HepG2 (cell line): ENCODE measurements around the gene VRK2. TPM values are rescaled to one million over a fixed set of nuclear protein-coding genes. Genes with fewer than 3 reads are reported as not detected.

Experiments
- EZH2 ChIP-seq: conservative IDR thresholded peaks from 2 replicates; pipeline ENCODE4 v1.6.1; 2012; ENCODE audit warnings: mild to moderate bottlenecking, low read depth, low read length, moderate library complexity
- FOXM1 ChIP-seq: sonication (generic); formaldehyde crosslinking; IDR thresholded peaks from 2 replicates; pipeline ENCODE4 v1.5.0; 2020; ENCODE audit warnings: missing genetic modification reagents
- GABPB1 ChIP-seq: IDR thresholded peaks from 2 replicates; pipeline ENCODE4 v1.6.1; 2016; ENCODE audit warnings: mild to moderate bottlenecking, missing genetic modification reagents, moderate library complexity, missing compliant biosample characterization
- GPN1 ChIP-seq: sonication (generic); formaldehyde crosslinking; IDR thresholded peaks from 2 replicates; pipeline ENCODE4 v1.5.1; 2020; ENCODE audit warnings: missing genetic modification reagents, borderline replicate concordance
- ISX ChIP-seq: sonication (generic); formaldehyde crosslinking; conservative IDR thresholded peaks from 2 replicates; pipeline ENCODE4 v1.5.0; 2020; ENCODE audit warnings: missing genetic modification reagents
- TSC22D2 ChIP-seq: sonication (generic); formaldehyde crosslinking; IDR thresholded peaks from 2 replicates; pipeline ENCODE4 v1.5.1; 2020; ENCODE audit warnings: missing genetic modification reagents, mild to moderate bottlenecking, borderline replicate concordance
- YEATS2 ChIP-seq: sonication (generic); formaldehyde crosslinking; IDR thresholded peaks from 2 replicates; pipeline ENCODE4 v1.4.0; 2020; ENCODE audit warnings: missing genetic modification reagents, borderline replicate concordance
- ZNF367 ChIP-seq: sonication (generic); formaldehyde crosslinking; IDR thresholded peaks from 2 replicates; pipeline ENCODE4 v1.4.0; 2020; ENCODE audit warnings: missing genetic modification reagents, borderline replicate concordance
- ZNF460 ChIP-seq: sonication (generic); formaldehyde crosslinking; IDR thresholded peaks from 2 replicates; pipeline ENCODE4 v1.5.1; 2020; ENCODE audit warnings: missing genetic modification reagents, mild to moderate bottlenecking, borderline replicate concordance
- ZNF878 ChIP-seq: sonication (generic); formaldehyde crosslinking; IDR thresholded peaks from 2 replicates; pipeline ENCODE4 v1.8.1; 2023; ENCODE audit warnings: mild to moderate bottlenecking, missing genetic modification reagents, moderate library complexity
- polyA plus RNA-seq, 8 experiments: library from polyadenylated mRNA; depleted of rRNA in 3 of 8; stranded (reverse) in 7 of 8; unstranded in 1 of 8; fragments of >200 nt; fragmentation: Illumina TruSeq in 4 of 8; extraction: Trizol in 4 of 8; gene quantifications; 2 replicates each; pipeline versions ENCODE4 v1.2.1 to v1.2.3, GENCODE V29; 2011 to 2016; ENCODE audit warnings: low read depth in 4 of 8, missing spikeins in 1 of 8, mixed read lengths in 1 of 8; ENCODE audit not compliant: insufficient read depth in 1 of 8
- total RNA-seq, 5 experiments: library from RNA; depleted of rRNA; stranded (reverse); fragments of >200 nt; fragmentation: Illumina TruSeq; extraction: Trizol; gene quantifications; 2 replicates each; pipeline ENCODE4 v1.2.3, GENCODE V29; 2016; ENCODE audit warnings: low read depth in 1 of 5
- TF ChIP-seq, protein P1 (sequence below): sonication (generic); formaldehyde crosslinking; IDR thresholded peaks from 2 replicates; pipeline ENCODE4 v1.4.0; 2020; ENCODE audit warnings: missing genetic modification reagents, borderline replicate concordance
- TF ChIP-seq, protein P2 (sequence below): sonication (generic); formaldehyde crosslinking; IDR thresholded peaks from 2 replicates; pipeline ENCODE4 v1.5.0; 2020; ENCODE audit warnings: mild to moderate bottlenecking, low read depth, missing genetic modification reagents, borderline replicate concordance
- TF ChIP-seq, protein P3 (sequence below): sonication (generic); IDR thresholded peaks from 2 replicates; pipeline ENCODE4 v1.6.1; 2016; ENCODE audit warnings: low read depth, borderline replicate concordance
- TF ChIP-seq, protein P4 (sequence below): IDR thresholded peaks from 2 replicates; pipeline ENCODE4 v1.6.1; 2016; ENCODE audit warnings: missing genetic modification reagents, missing compliant biosample characterization
- TF ChIP-seq, protein P5 (sequence below): sonication (generic); formaldehyde crosslinking; IDR thresholded peaks from 2 replicates; pipeline ENCODE4 v1.5.0; 2020; ENCODE audit warnings: missing genetic modification reagents
- TF ChIP-seq, protein P6 (sequence below): sonication (generic); formaldehyde crosslinking; IDR thresholded peaks from 2 replicates; pipeline ENCODE4 v1.8.0; 2022; ENCODE audit warnings: mild to moderate bottlenecking, missing genetic modification reagents, borderline replicate concordance
- TF ChIP-seq, protein P7 (sequence below): sonication (generic); formaldehyde crosslinking; IDR thresholded peaks from 2 replicates; pipeline ENCODE4 v1.4.0; 2020; ENCODE audit warnings: missing genetic modification reagents

Gene VRK2
- total and polyA plus RNA-seq, 2 of the 13 experiments (the other 11 are each of a cell fraction or from before 2014, with no cell fraction given), result 13.3 to 29.1 TPM

DNA sequence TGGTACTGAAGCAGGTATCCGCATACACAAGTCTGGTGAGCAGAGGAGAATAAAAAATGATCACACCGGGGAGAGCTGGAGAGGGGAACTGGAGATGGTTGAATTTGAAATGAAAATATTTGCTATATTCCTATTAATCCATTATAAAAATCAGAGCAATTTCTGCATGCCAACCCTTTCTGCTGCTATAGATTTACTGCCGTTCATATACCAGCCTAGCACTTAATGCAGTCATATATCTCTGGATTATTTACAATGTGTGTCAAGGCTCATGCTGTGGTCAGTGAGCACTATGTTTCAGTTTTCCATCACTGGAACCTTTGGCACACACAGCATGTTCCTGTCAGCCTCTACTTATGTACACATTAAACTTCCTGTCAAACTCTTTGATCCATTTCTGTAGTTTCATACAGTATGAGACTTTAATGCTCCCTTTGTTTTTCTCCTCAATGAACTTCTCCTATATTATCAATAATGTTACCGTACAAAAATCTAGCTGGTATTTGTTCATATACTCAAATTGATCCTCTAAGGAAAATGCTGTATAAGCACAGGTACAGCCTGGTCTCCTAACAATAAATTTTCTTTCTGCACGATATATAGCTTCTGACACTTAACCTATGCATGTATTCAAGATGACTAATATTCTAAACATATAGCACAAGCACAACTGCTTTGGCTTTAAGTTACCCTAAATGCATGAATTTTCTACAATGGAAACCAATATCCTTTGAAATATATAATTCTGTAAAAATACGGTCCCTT is 157.8 kb downstream of the VRK2 start (continued):
- TF ChIP-seq, protein P1, sequence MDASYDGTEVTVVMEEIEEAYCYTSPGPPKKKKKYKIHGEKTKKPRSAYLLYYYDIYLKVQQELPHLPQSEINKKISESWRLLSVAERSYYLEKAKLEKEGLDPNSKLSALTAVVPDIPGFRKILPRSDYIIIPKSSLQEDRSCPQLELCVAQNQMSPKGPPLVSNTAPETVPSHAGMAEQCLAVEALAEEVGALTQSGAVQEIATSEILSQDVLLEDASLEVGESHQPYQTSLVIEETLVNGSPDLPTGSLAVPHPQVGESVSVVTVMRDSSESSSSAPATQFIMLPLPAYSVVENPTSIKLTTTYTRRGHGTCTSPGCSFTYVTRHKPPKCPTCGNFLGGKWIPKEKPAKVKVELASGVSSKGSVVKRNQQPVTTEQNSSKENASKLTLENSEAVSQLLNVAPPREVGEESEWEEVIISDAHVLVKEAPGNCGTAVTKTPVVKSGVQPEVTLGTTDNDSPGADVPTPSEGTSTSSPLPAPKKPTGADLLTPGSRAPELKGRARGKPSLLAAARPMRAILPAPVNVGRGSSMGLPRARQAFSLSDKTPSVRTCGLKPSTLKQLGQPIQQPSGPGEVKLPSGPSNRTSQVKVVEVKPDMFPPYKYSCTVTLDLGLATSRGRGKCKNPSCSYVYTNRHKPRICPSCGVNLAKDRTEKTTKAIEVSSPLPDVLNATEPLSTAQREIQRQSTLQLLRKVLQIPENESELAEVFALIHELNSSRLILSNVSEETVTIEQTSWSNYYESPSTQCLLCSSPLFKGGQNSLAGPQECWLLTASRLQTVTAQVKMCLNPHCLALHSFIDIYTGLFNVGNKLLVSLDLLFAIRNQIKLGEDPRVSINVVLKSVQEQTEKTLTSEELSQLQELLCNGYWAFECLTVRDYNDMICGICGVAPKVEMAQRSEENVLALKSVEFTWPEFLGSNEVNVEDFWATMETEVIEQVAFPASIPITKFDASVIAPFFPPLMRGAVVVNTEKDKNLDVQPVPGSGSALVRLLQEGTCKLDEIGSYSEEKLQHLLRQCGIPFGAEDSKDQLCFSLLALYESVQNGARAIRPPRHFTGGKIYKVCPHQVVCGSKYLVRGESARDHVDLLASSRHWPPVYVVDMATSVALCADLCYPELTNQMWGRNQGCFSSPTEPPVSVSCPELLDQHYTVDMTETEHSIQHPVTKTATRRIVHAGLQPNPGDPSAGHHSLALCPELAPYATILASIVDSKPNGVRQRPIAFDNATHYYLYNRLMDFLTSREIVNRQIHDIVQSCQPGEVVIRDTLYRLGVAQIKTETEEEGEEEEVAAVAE (CRISPR knock-in tag), result peak; percentile 50; the same call in 1 of the 2 replicates
- TF ChIP-seq ZNF460 (CRISPR knock-in tag), result no peak
- no peak for TF ChIP-seq ZNF367 (CRISPR knock-in tag)
- TF ChIP-seq, protein P2, sequence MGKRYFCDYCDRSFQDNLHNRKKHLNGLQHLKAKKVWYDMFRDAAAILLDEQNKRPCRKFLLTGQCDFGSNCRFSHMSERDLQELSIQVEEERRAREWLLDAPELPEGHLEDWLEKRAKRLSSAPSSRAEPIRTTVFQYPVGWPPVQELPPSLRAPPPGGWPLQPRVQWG (CRISPR knock-in tag), result no peak
- TF ChIP-seq, protein P3, sequence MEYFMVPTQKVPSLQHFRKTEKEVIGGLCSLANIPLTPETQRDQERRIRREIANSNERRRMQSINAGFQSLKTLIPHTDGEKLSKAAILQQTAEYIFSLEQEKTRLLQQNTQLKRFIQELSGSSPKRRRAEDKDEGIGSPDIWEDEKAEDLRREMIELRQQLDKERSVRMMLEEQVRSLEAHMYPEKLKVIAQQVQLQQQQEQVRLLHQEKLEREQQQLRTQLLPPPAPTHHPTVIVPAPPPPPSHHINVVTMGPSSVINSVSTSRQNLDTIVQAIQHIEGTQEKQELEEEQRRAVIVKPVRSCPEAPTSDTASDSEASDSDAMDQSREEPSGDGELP, result no peak; the same call in 1 of the 2 replicates
- no peak for TF ChIP-seq ZNF878 (CRISPR knock-in tag)
- TF ChIP-seq, protein P4, sequence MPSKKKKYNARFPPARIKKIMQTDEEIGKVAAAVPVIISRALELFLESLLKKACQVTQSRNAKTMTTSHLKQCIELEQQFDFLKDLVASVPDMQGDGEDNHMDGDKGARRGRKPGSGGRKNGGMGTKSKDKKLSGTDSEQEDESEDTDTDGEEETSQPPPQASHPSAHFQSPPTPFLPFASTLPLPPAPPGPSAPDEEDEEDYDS (CRISPR knock-in tag), result no peak; the same call in 1 of the 2 replicates
- TF ChIP-seq, protein P5, sequence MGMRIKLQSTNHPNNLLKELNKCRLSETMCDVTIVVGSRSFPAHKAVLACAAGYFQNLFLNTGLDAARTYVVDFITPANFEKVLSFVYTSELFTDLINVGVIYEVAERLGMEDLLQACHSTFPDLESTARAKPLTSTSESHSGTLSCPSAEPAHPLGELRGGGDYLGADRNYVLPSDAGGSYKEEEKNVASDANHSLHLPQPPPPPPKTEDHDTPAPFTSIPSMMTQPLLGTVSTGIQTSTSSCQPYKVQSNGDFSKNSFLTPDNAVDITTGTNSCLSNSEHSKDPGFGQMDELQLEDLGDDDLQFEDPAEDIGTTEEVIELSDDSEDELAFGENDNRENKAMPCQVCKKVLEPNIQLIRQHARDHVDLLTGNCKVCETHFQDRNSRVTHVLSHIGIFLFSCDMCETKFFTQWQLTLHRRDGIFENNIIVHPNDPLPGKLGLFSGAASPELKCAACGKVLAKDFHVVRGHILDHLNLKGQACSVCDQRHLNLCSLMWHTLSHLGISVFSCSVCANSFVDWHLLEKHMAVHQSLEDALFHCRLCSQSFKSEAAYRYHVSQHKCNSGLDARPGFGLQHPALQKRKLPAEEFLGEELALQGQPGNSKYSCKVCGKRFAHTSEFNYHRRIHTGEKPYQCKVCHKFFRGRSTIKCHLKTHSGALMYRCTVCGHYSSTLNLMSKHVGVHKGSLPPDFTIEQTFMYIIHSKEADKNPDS (CRISPR knock-in tag), result no peak
- peak; percentile 39; the same call in 1 of the 2 replicates for TF ChIP-seq YEATS2 (CRISPR knock-in tag)
- TF ChIP-seq, protein P6, sequence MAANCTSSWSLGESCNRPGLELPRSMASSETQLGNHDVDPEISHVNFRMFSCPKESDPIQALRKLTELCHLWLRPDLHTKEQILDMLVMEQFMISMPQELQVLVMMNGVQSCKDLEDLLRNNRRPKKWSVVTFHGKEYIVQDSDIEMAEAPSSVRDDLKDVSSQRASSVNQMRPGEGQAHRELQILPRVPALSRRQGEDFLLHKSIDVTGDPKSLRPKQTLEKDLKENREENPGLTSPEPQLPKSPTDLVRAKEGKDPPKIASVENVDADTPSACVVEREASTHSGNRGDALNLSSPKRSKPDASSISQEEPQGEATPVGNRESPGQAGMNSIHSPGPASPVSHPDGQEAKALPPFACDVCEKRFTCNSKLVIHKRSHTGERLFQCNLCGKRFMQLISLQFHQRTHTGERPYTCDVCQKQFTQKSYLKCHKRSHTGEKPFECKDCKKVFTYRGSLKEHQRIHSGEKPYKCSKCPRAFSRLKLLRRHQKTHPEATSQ, result no peak
- TF ChIP-seq, protein P7, sequence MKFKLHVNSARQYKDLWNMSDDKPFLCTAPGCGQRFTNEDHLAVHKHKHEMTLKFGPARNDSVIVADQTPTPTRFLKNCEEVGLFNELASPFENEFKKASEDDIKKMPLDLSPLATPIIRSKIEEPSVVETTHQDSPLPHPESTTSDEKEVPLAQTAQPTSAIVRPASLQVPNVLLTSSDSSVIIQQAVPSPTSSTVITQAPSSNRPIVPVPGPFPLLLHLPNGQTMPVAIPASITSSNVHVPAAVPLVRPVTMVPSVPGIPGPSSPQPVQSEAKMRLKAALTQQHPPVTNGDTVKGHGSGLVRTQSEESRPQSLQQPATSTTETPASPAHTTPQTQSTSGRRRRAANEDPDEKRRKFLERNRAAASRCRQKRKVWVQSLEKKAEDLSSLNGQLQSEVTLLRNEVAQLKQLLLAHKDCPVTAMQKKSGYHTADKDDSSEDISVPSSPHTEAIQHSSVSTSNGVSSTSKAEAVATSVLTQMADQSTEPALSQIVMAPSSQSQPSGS, result peak; percentile 56; the same call in 1 of the 2 replicates
- TF ChIP-seq ISX, result no peak
- no peak for TF ChIP-seq TSC22D2
- no peak for TF ChIP-seq EZH2
- TF ChIP-seq GPN1 (CRISPR knock-in tag), result no peak
- no peak for TF ChIP-seq FOXM1 (CRISPR knock-in tag)
- TF ChIP-seq GABPB1 (CRISPR knock-in tag), result peak; percentile 53; the same call in 1 of the 2 replicates
